Measurements from ENCODE around the gene FBXL5.

GRCh38 chr4:15691346-15692135 is 36.4 kb upstream of the FBXL5 start:
- TF ChIP-seq ZNF768 (tag by site-specific recombination; IDR thresholded peaks at IDR 0.05), result no peak
- no peak for TF ChIP-seq ZNF670 (tag by site-specific recombination; IDR thresholded peaks at IDR 0.05; ENCODE audit: low read depth)
- no peak for TF ChIP-seq CTCF (tag by site-specific recombination; IDR thresholded peaks at IDR 0.05)
- no peak for TF ChIP-seq ZBTB21 (tag by site-specific recombination; IDR thresholded peaks at IDR 0.05)
- no peak for TF ChIP-seq ZNF23 (tag by site-specific recombination; IDR thresholded peaks at IDR 0.05; ENCODE audit: borderline replicate concordance)
- TF ChIP-seq ZNF785 (tag by site-specific recombination; IDR thresholded peaks at IDR 0.05), result no peak
- no peak for TF ChIP-seq ZBTB11 (tag by site-specific recombination; conservative IDR thresholded peaks at IDR 0.05; ENCODE audit: low read depth)
- no peak for TF ChIP-seq HOXA7 (CRISPR knock-in tag; IDR thresholded peaks at IDR 0.05; ENCODE audit: borderline replicate concordance)
- no peak for TF ChIP-seq ZNF121 (tag by site-specific recombination; IDR thresholded peaks at IDR 0.05)
- TF ChIP-seq HOXC10 (CRISPR knock-in tag; IDR thresholded peaks at IDR 0.05), result no peak
- no peak for TF ChIP-seq ZNF311 (tag by site-specific recombination; IDR thresholded peaks at IDR 0.05; ENCODE audit: borderline replicate concordance)
- no peak for TF ChIP-seq ZNF184 (tag by site-specific recombination; IDR thresholded peaks at IDR 0.05)
- no peak for TF ChIP-seq ZNF398 (tag by site-specific recombination; IDR thresholded peaks at IDR 0.05)
- TF ChIP-seq ZNF394 (tag by site-specific recombination; IDR thresholded peaks at IDR 0.05; ENCODE audit: borderline replicate concordance), result no peak
